PC-3 (cell line): Measurements from ENCODE around the gene ALAD. TPM values are rescaled to one million over a fixed set of nuclear protein-coding genes. Genes with fewer than 3 reads are reported as not detected.

Experiments used
- ATAC-seq: fragments of 200-7000 bp; cut with Tn5 transposase; 2 replicates; pipeline ENCODE4 v1.9.1; 2020; ENCODE audit warnings: mild to moderate bottlenecking, moderate library complexity
- BruUV-seq: library from RNA; stranded (reverse); fragments of 400-500 nt; replicated peaks from 2 replicates; lab custom pipeline; 2021; lab: Mats Ljungman, UMichigan
- CTCF ChIA-PET: fragments of 300-600 bp; sonication (Branson Sonifier 250); formaldehyde crosslinking; loops from one replicate; lab custom pipeline; 2022; ENCODE audit warnings: antibody characterized with exemption; lab: Charles Lee
- POLR2A ChIA-PET: fragments of 300-600 bp; sonication (Branson Sonifier 250); formaldehyde crosslinking; loops from one replicate; lab custom pipeline; 2022; ENCODE audit warnings: antibody characterized with exemption; ENCODE audit not compliant: unreplicated experiment; lab: Charles Lee
- DNase-seq: peaks from one replicate; pipeline ENCODE4 v3.0.0-alpha.2; 2015
- H2AFZ ChIP-seq: fragments of 300-600 bp; sonication (generic); 2 replicates; pipeline ENCODE4 v1.6.0; 2016; ENCODE audit warnings: antibody characterized with exemption, low read length
- H3F3A ChIP-seq: fragments of 300-600 bp; sonication (generic); one replicate; pipeline ENCODE4 v1.6.0; 2017; ENCODE audit warnings: antibody characterized with exemption, low read length, control low read depth, mild to moderate bottlenecking; ENCODE audit not compliant: unreplicated experiment
- H3K27ac ChIP-seq: fragments of 300-600 bp; sonication (generic); 2 replicates; pipeline ENCODE4 v1.5.1; 2016; ENCODE audit warnings: mild to moderate bottlenecking, low read length
- H3K27me3 ChIP-seq: fragments of 300-600 bp; sonication (generic); 2 replicates; pipeline ENCODE4 v1.6.1; 2016; ENCODE audit warnings: low read length, mixed read lengths
- H3K36me3 ChIP-seq: fragments of 300-600 bp; sonication (generic); 2 replicates; pipeline ENCODE4 v1.6.1; 2016; ENCODE audit warnings: low read depth, mixed run types, low read length, mixed read lengths
- H3K4me1 ChIP-seq: fragments of 300-600 bp; sonication (generic); 2 replicates; pipeline ENCODE4 v1.5.1; 2016; ENCODE audit warnings: low read length; ENCODE audit not compliant: insufficient read depth
- H3K4me2 ChIP-seq: fragments of 300-600 bp; sonication (generic); 2 replicates; pipeline ENCODE4 v1.6.0; 2016; ENCODE audit warnings: low read length
- H3K4me3 ChIP-seq: fragments of 300-600 bp; sonication (generic); 2 replicates; pipeline ENCODE4 v1.5.1; 2016; ENCODE audit warnings: mild to moderate bottlenecking, low read length, mixed read lengths
- H3K79me2 ChIP-seq: fragments of 300-600 bp; sonication (generic); 2 replicates; pipeline ENCODE4 v1.6.1; 2017; ENCODE audit warnings: low read length, mixed read lengths
- H3K9ac ChIP-seq: fragments of 300-600 bp; sonication (generic); 2 replicates; pipeline ENCODE4 v1.6.0; 2016; ENCODE audit warnings: mild to moderate bottlenecking, low read length
- H3K9me2 ChIP-seq: fragments of 300-600 bp; sonication (generic); replicated peaks from 2 replicates; pipeline ENCODE4 v1.6.1; 2016; ENCODE audit warnings: mixed run types, low read length, mixed read lengths
- H3K9me3 ChIP-seq: fragments of 300-600 bp; sonication (generic); 2 replicates; pipeline ENCODE4 v1.6.1; 2016; ENCODE audit warnings: low read length, mixed read lengths
- H4K20me1 ChIP-seq: fragments of 300-600 bp; sonication (generic); 2 replicates; pipeline ENCODE4 v1.6.1; 2016; ENCODE audit warnings: low read length, mixed read lengths
- CTCF ChIP-seq: fragments of 300-600 bp; sonication (generic); conservative IDR thresholded peaks from 2 replicates; pipeline ENCODE4 v1.5.1; 2017; ENCODE audit warnings: antibody characterized with exemption, low read depth, mild to moderate bottlenecking, low read length
- EZH2 ChIP-seq: fragments of 300-600 bp; sonication (generic); IDR thresholded peaks from one replicate; pipeline ENCODE4 v1.6.1; 2017; ENCODE audit warnings: antibody characterized with exemption, mild to moderate bottlenecking, low read length; ENCODE audit not compliant: unreplicated experiment
- EZH2phosphoT487 ChIP-seq: fragments of 300-600 bp; sonication (generic); IDR thresholded peaks from 2 replicates; pipeline ENCODE4 v1.6.1; 2018; ENCODE audit warnings: mild to moderate bottlenecking, antibody characterized with exemption, low read length, borderline replicate concordance
- intact Hi-C: fragments of 100-400 bp; cut with micrococcal nuclease; formaldehyde crosslinking; loops from 2 replicates; pipeline ENCODE4 v1.9.0; 2023
- total RNA-seq: library from RNA; depleted of rRNA; stranded (reverse); fragments of >200 nt; gene quantifications from 2 replicates; pipeline ENCODE4 v1.2.3, GENCODE V29; 2014

Gene ALAD
- total RNA-seq, 1 experiment from 2014 or later = 7.9 TPM

GRCh38 chr9:113345190-113345589, 55.9 kb downstream of the ALAD start:
- H3K4me2 ChIP-seq = no peak overlapping the region
- H4K20me1 ChIP-seq = no peaks in the 10 kb centered on the region
- H3K27me3 ChIP-seq = no peaks in the 10 kb centered on the region
- CTCF ChIA-PET = no interaction called here
- POLR2A ChIA-PET = no interaction called here
- H2AFZ ChIP-seq = no peak overlapping the region
- no peaks in the 10 kb centered on the region for H3K36me3 ChIP-seq
- peaks cover 27% of the 10 kb centered on the region for H3K4me1 ChIP-seq
- no peak overlapping the region for H3K27ac ChIP-seq
- TF ChIP-seq EZH2phosphoT487 = no peak
- no peak for TF ChIP-seq EZH2
- TF ChIP-seq CTCF = no peak
- no peaks in the 10 kb centered on the region for H3F3A ChIP-seq
- ATAC-seq = no peak
- intact Hi-C loops = no loop called here
- H3K9ac ChIP-seq = no peak overlapping the region
- peaks cover 5% of the 10 kb centered on the region for H3K79me2 ChIP-seq
- BruUV-seq = no TSS peak
- no peak overlapping the region for H3K4me3 ChIP-seq
- no peaks in the 10 kb centered on the region for H3K9me2 ChIP-seq
- DNase-seq = no peak
- no peaks in the 10 kb centered on the region for H3K9me3 ChIP-seq

DNA sequence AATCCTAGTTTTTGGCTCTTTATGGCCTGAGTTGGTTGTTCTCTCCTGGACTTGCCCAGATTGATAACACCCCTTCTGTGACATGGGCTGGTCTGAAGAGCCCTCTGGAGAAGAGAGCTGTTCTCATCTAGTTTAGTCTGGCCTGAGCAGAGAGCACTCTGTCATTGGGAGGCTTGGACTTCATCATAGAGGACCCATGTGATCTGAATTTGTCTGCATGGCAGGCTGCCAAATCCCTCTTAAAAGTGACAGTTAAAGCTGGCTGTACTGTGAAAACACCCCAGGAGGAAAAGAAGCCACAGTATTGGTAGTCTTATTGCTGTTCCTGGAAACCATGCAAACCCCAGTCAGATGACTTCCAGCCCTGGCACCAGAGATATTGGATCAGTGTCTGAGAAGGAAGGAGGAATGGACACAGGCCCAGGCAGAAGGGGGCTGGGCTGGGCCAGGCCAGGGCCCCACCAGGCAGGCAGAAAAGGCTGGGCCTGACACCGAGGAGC, 57.3 kb downstream of the ALAD start:
- H3K9me2 ChIP-seq = no peaks in the 10 kb centered on the region
- no peaks in the 10 kb centered on the region for H3K36me3 ChIP-seq
- ChIA-PET POLR2A (no interaction called here), CTCF (no interaction called here)
- H3K27ac ChIP-seq = no peak overlapping the region
- no peaks in the 10 kb centered on the region for H3F3A ChIP-seq
- H3K4me1 ChIP-seq = peaks cover 25% of the 10 kb centered on the region
- no TSS peak for BruUV-seq
- no peaks in the 10 kb centered on the region for H3K27me3 ChIP-seq
- intact Hi-C loops = no loop called here
- no peaks in the 10 kb centered on the region for H3K79me2 ChIP-seq
- DNase-seq = no peak
- TF ChIP-seq EZH2phosphoT487 = no peak
- TF ChIP-seq CTCF = no peak
- TF ChIP-seq EZH2 = no peak
- H3K4me3 ChIP-seq = no peak overlapping the region
- H3K4me2 ChIP-seq = no peak overlapping the region
- no peak overlapping the region for H3K9ac ChIP-seq
- no peak for ATAC-seq
- no peaks in the 10 kb centered on the region for H4K20me1 ChIP-seq
- H2AFZ ChIP-seq = no peak overlapping the region
- H3K9me3 ChIP-seq = no peaks in the 10 kb centered on the region

DNA sequence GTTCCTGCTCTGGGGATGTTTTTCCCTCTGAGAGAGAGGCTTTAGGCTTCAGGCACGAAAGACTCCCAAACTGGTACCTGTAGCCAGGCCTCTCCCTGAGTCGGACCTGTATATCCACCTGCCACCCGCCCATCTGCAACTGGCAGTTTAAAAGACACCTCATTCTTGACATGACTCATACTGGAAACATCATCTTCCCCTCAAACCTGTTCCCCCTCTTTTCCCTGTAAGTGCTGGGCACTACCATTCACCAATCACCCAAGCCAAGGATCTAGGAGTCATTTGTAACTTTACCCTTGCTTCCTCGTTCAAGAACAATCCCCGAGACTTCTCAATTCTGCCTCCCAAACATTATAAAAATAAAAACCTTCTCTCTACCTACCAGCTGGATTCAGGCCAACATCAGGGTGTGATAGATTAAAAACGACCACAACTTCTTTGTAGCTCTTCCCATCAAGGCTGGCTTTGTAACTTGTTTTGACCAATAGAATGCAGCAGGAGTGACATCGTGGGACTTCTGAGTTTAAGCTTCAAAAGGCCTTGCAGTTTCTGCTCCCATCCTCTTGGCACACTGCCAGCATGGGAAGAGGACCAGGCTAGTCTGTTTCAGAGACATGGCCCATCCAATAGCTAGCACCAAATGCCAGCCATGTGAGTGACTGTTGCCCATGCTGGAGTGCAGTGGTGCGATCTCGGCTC, 59.2 kb downstream of the ALAD start:
- no peaks in the 10 kb centered on the region for H4K20me1 ChIP-seq
- no peaks in the 10 kb centered on the region for H3K36me3 ChIP-seq
- TF ChIP-seq EZH2phosphoT487 (no peak), CTCF (no peak), EZH2 (no peak)
- ChIA-PET CTCF (no interaction called here), POLR2A (no interaction called here)
- intact Hi-C loops = loop anchor here (2.0 kb wide), 2 partner anchors 33 to 59 kb away; partner anchors contain the start of gene ALAD
- no peaks in the 10 kb centered on the region for H3K79me2 ChIP-seq
- no peaks in the 10 kb centered on the region for H3F3A ChIP-seq
- peaks cover 25% of the 10 kb centered on the region for H3K4me1 ChIP-seq
- H3K27me3 ChIP-seq = no peaks in the 10 kb centered on the region
- peak overlapping the region; percentile 35 for H2AFZ ChIP-seq
- no peaks in the 10 kb centered on the region for H3K9me2 ChIP-seq
- H3K4me2 ChIP-seq = peak overlapping the region; percentile 61
- H3K27ac ChIP-seq = peak overlapping the region; percentile 63
- no TSS peak for BruUV-seq
- H3K4me3 ChIP-seq = peak overlapping the region; percentile 7; the same call in 1 of the 2 replicates
- peak; percentile 52 for ATAC-seq
- no peaks in the 10 kb centered on the region for H3K9me3 ChIP-seq
- no peak overlapping the region for H3K9ac ChIP-seq
- peak; percentile 90 for DNase-seq
